HG03460 (cell line): ENCODE results near the gene DUS3L.
"Not testable (repeated sequence)": the region's sequence is repeated elsewhere in the genome, so short reads cannot be mapped to it uniquely, and the experiment has no call there.

Source experiments
- ATAC-seq: cut with Tn5 transposase; IDR thresholded peaks from one replicate; pipeline ENCODE4 v1.9.1; 2021; ENCODE audit not compliant: unreplicated experiment

DUS3L gene

DNA sequence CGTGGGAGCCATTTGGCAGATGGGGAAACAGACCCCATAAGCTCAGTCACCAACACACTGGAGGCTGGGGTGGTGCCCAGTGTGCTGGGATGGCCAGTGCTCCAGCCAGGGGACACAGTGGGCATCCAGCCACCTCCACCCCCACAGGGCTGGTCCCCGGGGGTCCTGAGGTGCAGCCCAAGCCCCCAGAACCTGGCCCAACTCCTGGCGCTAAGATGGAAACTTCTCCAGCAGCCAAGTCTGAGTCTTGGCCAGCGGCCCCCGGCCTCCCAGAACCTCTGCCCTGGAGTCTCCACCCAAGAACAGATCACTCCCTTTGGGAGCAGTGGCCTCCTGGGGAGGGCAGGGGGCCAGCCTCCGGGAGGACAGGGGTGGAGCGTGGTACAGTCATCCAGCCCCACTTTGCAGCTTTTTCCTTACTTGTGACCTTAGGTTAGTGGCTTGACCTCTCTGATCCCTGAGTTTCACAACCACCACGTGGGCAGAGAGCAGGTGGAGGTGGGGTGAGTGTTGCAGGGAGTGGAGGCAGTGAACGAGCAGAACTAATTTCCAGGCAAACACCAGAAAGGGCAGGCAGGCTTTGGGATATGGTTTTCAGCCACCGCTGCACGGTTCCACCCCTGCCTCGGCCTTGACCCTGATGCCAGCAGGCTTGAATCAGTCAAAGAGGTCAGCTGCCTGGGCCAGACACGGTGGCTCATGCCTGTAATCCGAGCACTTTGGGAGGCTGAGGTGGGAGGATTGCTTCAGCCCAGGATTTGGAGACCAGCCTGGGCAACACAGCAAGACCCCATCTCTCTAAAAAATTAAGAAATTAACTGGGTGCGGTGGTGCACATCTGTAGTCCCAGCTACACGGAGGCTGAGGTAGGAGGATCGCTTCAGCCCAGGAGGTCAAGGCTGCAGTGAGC lies 9.7 kb upstream of the DUS3L start:
- ATAC-seq = no peak

DNA sequence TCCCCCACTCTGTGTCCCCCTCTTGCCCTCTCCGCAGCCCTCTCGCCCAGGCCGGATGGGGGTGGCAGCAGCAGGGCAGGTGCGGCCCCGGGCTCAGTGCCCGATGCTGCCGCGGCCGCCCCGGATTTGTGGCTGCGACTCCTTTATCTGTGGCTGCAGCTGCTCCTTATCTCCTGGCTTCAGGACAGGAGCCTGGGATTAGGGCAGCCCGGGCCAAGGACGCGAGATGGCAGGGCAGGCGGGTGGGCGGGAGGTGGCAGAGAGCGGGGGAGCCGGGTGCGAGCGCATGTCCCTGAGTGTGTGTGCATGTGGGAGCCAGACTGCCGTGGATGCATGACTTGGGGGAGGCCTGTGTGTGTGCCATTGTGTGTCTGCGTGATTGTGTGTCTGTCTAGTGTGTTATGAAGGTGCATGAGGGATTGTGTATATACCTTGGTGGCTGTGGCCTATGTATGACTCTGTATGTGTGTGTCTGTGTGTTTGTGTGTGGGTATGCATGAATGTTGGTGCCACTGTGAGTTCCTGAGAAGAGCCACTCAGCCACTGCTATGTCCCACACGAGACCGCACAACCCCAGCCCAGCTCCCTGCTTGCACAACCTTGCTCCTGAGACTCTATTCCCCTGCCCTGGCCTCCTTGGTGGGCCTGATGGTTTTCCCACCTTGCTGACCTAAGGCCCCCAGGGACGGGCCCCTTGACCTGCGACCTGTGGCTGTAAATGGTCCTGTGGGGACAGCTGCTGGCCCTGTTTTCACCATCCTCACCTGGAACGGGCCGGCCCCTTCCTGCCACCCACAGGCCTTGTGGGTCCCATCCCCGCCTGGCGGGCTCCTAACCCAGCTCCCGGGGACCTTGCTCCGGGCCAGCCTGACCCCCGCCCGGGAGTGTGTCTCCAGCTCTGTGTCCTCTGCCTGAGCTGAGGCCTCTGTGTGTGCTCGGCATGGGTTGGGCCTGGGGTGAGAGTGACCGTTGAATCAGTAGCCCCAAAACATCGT lies 8.6 kb upstream of the DUS3L start:
- ATAC-seq = no peak

DNA sequence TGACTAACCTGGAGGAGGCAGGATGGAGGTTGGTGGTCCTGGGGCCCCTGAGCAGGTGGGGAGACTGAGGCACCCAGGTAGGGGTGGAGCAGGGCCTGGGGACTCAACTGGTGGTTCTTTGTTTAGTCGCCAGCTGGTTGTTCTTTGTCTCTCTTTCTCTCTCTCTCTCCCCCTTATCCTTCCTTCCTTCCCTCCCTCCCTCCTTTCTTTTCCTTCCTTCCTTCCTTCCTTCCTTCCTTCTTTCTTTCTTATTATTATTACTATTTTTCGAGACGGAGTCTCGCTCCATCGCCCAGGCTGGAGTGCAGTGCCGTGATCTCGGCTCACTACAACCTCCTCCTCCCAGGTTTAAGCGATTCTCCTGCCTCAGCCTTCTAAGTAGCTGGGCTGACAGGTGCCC lies 7.3 kb upstream of the DUS3L start:
- no peak for ATAC-seq

DNA sequence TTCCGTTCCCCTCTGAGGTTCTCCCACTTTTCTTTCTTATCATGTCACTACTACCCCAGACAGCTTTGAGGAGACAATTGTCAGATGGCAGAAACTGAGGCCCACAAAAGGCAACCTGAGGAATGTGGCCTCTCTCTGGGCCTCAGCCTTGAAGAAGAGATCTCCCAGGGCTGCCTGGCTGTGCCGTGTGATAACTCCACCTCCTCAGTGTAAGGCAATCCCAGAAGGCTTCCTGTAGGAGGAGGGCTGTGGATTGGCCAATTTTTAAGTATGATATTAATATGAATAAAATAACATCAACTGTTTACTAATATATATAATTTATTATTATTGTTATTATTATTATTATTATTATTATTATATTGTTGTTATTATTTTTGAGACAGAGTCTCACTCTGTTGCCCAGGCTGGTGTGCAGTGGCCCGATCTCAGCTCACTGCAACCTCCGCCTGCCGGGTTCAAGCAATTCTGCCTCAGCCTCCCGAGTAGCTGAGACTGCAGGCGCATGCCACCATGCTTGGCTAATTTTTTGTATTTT lies 4.5 kb upstream of the DUS3L start:
- ATAC-seq = no peak

DNA sequence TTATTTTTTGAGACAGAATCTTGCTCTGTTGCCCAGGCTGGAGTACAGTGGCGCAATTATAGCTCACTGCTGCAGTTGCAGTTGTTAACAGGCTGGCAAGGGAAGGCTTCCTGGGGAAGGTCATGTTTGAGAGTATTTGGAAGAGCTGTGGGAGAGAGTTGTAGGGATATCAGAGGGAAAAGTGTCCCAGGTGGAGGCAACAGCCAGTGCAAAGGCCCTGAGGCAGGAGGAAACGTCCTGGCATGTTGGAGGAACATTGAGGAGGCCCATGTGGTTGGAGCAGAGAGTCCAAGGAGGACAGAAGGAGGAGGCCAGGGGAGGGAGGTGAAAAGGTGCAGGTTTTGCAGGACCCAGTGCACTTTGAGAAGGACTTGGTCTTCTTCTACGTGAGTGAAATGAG lies 2.2 kb upstream of the DUS3L start:
- no peak for ATAC-seq

DNA sequence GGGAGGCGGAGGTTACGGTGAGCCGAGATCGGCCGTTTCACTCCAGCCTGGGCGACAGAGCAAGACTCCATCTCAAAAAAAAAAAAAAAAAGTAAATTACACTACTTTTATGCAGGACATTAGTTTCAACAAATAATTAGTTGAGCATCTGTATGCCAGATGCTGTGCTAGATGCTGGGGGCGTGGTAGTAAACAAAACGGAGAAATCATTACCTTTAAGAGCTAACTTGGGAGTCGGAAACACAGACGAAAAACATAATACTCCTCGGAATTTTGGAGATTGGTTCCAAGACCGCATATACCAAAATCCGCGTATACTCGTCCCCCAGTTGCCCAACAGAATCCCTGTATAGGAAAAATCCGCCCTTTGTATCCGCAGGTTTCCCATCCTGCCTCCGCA lies 1.3 kb upstream of the DUS3L start:
- no peak for ATAC-seq

DNA sequence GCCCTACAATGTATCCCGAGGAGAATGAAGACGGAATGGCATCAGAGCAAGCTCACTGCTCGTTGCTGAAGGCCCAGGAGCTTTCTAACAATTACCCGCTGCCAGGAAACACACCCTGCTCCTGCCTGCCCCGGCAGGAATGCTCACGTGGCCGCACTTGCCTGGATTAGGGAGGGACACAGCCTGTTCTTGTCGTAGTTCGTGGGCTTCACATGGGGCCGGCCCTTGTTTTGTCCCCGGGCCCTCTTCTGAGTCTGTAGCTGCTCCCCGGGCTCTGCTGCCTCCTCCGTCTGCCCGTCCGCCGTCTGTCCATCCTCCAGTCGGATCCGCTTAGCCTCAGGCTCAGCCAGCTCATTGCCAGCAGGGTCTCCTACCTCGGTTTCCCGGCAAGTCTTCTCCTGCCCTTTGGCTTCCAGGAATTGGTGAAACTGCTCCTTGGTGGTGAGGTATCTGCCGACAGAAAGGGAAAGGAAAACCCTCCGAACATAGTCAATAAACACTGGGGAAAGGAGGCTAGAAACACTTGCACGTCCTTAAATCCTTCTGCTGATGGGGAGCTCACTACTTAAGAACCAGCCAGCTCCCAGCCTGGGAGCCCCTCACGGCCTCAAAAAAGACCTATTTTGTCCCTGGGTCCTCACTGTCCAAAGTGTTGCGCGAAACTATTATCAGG lies 941 bp downstream of the DUS3L start:
- no peak for ATAC-seq

DNA sequence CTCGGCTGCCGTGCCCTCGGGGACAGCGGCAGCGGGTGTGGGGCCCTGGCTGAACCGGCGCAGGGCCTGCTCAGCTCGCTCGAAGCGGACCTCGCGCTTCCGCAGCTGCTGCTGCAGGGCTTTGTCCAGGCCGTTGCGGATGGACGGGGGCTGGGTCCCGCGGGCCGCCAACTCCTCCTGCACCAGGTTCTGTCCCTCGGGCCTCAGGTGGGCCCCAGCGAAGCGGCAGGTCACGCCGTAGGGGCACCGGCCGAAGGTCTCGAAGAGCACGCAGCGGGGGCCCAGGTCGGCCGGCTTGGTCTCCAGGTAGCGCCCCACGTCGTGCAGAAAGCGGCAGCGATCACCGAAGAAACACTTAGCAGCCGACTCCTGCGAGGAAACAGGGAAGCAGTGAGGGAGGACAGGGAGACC lies 1.6 kb downstream of the DUS3L start:
- ATAC-seq = no peak

DNA sequence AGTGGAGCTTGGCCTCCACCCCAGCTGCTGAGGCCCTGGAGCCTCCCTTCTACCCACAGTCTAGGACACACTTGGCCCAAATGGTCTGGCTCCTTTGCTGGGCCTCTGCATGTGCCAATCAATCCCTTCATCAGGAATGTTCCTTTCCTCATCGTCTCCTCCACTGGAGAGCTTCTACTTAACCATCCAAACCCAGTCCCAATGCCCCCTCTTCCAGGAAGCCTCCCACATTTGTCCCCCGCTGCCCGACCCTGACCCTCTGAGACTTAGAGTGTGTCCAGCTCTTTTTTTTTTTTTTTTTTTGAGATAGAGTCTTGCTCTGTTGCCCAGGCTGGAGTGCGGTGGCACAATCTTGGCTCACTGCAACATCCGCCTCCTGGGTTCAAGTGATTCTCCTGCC lies 2.5 kb downstream of the DUS3L start:
- ATAC-seq = no peak

DNA sequence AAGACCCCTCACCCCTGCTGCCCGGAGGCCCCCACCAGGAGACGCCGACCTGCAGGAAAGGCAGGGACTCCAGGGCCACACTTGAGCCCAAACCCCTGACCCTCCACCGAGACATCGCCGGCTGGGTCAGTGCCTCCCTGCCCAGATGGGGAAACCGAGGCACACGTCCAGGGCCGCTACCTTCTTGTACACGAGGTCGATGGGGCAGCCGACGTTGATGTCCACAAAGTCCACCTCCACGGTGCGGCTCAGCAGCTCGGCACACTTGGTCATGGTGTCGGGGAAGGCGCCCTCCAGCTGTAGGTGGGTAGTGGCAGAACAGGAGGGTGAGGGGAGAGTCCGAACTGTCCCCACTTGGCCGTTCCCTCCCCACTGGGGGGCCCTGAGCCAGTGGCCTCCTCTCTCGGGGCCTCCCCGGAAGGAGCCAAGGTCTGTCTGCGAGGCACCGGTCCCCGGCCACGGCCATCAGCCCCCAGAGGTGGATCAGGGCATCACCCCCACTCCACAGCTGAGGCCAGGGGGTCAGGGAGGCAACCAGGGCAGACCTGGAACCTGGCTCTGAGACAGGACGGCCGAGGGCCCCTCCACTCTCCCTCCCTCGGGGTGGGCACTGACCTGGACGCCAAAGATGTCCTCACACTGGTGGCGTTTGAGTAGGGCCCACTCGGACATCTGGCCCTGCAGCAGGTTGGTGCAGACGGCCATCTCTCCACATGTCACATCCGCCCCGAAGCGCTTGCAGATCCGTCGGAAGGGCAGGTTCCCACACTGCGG lies 3.4 kb downstream of the DUS3L start:
- no peak for ATAC-seq

DNA sequence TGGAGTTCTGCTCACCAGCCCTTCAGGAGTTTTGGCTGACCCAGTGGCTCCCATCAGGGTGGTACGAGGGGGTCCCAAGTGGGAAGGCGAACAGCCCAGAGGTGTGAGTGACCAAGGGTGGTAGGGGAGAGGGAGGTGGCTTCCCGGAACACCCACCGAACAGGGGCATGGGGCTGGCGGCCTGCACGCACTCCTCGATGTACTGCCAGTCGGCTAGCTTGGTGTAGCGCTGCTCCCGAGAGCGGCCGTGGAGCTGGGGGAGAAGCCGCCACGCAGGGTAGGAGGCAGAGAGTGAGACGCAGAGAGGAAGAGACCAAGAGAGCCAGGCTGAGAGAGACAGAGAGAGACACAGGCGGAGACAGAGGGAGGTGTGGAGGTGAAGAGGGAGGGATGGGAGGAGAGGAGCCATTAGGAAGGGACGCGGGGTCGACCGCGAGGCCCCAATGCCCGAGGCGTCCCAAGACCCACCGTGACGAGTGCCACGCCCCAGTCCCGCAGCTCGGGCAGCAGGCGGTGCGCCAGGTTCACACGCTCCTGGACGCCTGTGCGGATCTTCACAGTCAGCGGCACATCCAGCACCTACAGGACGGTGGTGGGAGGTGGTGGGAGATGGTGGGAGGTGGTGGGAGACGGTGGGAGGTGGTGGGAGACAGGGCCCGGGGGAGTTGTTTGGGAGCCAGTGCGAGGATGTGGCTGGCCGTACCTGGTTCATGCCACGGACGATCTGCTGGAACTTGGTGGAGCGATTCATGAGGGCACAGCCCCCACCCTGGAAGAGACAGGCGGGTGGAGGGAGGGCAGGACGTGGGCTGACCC lies 4.2 kb downstream of the DUS3L start:
- no peak for ATAC-seq

DNA sequence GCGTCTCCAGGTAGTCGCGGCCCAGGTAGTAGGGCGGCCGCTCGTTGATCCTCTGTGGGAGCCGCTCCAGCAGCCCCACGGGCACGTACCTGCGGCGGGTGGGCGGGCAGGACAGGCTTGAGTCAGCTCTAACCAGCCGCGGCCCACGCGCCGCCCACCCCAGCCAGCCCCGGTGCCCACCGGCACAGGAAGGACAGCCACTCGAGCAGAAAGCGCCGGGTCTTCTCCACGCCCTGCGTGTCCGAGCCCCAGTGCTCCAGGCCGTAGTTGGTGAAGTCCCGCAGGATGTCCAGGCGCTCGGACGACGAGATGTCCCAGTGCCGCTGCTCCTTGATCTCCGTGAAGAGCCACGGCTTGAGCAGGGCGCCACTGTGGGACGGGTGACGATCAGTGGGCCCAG lies 5.5 kb downstream of the DUS3L start:
- ATAC-seq = no peak

DNA sequence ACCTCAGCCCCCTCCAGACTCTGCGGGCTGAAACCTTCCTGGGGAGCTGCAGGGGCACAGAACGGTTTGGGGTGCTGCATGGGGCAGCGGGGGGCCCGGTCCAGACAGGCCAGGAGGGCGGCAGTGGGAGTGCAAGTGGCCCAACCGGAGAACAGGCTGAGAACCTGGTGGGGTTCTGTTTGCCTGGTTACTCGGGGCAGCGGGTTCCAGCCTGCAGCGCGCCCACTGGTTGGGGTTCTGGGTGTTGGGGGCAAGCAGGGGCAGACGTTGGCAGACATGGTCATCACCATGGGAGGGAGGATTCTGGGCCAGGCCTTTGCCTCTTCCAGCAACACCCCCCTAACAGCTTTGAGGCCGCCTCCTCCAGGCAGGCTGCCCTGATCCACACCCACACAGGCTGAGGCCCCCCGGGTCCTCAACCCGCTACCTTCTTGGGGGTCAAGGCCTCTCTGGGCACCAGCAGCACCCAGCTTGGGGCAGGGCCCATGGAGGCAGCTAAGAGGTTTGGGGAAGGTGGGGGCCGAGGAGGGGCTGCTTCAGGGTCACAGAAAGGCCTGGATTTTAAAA lies 6.3 kb downstream of the DUS3L start, which contains the start of gene PRR22:
PRR22 (minus strand) TSS at position 166 of the 567 bp plus-strand sequence; CDS start at position 80, 86 bp downstream.
- ATAC-seq = no peak

DNA sequence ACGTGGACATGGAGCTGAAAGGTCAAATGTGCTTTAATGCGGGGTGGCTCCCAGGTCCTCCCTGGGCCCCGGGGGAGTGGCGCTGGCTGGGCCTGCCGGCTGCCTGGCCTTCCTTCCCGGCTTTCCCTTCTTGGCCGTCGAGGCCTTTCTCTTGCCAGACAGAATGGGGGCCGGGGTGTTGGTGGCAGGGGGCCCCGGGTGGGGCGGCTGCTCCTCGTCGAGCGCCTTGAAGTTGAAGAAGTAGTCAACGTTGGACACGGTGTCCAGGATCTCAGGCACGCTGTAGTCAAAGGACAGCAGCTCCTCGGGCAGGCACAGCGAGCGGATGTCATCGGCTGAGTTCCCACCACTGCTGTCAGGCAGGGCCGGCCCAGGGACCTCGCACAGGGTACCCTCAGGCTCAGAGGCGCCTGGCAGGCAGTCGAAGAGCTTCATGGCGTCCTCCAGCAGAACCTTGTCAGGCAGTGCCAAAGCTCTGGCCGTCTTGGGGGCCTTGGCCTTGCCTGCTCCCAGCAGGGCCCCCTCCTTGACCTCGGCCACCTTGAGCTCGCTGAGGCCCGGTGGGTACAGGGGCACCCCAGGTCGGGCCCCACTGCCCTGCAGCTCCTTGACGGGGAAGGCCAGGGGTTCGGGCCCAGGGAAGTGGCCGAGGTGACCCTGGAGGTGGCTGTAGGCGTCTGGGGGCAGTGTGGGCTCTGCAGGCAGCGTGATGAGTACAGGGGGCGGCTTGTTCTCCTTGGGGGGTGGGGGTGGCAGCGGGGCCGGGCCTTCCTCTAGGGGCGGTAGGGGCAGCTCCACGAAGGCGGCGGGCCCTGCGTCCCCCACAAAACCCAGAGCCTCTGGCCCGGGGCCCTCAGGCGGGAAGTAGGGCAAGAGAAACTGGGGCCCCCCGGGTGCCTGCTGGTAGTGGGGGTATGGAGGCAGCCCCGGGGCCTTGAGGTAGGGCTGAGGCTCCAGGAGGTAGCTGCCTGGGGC lies 7.7 kb downstream of the DUS3L start:
- ATAC-seq = no peak

DNA sequence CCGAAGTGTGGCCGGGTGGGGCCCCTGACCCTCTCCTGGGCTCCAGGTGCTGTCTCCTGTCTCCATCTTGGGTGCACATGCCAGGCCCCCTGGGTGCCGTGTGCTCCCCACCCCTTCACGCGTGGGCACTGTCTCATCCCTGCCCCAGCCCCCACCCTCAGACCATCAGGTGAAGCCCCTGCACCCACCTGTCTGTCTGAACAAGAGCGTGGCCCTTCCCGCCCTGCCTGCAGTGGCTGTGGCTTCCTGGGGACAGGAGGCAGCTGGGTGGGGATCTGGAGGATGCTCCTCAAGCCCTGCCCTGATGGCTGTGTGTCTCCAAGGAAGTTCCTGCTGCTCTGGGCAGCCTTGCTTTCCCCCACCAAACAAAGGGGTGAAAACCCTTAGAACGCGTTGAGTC lies 8.6 kb downstream of the DUS3L start:
- no peak for ATAC-seq

DNA sequence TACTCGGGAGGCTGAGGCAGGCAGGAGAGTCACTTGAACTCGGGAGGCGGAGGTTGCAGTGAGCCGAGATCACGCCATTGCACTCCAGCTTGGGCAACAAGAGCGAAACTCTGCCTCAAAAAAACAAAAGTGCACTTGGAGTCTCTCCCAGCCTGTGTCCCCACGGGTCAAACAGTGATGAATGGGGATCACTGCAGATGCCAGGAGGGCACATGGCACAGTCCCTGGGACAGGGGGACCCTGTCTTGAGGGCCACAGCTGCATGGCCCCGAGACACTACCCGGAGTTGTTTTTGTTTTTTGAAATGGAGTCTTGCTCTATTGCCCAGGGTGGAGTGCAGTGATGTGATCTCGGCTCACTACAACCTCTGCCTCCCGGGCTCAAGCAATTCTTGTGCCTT lies 10.0 kb downstream of the DUS3L start:
- not testable (repeated sequence) for ATAC-seq

DNA sequence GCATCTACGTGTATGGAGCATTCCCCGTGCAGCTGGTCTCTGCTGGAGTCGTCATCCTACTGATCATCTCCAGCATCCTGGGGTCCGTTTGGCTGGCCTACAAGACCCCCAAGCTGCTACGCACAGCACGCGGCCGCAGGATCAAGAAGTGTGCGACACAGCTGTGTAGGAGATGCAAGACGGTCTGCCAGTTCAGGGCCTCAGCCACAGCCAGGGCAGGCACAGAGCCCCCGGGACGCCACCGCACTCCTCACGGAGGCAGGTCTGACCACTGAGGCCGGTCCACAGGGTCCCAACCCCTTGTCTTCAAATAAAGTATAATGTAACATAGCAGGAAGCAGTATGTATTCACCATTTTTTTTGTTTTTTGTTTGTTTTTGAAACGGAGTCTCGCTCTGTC lies 12.6 kb downstream of the DUS3L start:
- ATAC-seq = no peak
